ENCODE data around the gene UGDH.
"Not testable (repeated sequence)": the region's sequence is repeated elsewhere in the genome, so short reads cannot be mapped to it uniquely, and the experiment has no call there.

Gene UGDH

DNA sequence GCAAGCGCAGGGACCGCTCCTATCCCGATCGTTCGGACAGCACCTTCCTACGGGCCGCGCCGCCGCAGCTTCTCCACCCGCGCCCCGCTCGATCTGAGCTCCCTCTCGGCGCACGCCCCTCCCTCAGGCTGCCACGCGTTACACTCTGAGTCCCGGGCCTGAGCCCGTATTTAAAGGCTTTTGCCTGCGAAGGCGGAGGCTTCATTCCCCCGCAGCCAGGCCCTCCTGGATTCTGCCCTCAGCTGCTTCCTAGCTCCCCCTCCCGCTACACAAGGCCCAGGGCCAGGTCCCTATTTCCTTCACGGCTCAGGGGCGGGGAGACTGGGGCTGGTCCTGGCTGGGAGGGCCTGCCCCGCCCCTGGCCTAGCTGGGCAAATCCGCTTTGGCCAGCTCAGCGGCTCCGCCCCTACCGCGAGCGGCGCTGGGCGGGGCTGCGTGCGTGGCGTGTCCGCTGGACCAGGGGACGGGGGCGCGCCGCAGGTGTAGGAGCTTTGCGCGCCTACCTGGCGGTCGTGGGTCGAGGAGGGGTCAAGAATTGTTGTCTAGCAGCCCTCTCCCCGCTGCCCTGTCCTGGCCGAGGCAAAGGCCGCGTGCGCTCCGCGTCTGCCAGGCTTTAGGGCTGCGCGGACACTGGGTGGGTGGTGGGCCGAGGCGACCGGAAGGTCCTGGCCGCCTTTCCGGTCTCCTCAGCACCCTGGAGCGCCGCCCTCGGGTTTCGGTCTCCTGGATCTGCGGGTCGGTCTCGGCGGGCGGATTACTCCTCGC is at the start of gene UGDH:
Gene UGDH (minus strand): TSS at position 144 of the 765 bp plus-strand sequence. CDS start 5,927 bp downstream, outside the sequence.
- peaks cover 17% of the 10 kb centered on the region for H3K4me1 Mint-ChIP-seq
- H3K36me3 Mint-ChIP-seq (ENCODE audit: low read depth), result peaks cover 18% of the 10 kb centered on the region
- peaks cover 23% of the 10 kb centered on the region for H3K9me3 Mint-ChIP-seq

DNA sequence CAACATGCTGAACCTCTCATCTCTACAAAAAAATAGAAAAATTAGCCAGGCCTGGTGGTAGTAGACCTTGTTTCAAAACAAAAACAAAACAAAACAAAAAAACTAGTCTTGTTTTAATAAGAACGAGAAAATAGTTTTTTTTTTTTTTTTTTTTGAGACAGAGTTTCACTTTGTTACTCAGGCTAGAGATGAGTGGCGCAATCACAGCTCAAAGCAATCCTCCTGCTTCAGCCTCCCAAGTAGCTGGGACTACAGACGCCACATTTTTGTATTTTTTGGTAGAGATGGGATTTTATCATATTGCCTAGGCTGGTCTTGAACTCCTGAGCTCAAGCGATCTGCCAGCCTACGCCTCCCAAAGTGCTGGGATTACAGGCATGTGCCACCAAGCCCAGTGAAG is 47.7 kb upstream of the UGDH start:
- peaks cover 2% of the 10 kb centered on the region for H3K4me1 Mint-ChIP-seq
- no peaks in the 10 kb centered on the region for H3K36me3 Mint-ChIP-seq (ENCODE audit: low read depth)
- no peak overlapping the region for H3K27ac Mint-ChIP-seq
- no peaks in the 10 kb centered on the region for H3K27me3 Mint-ChIP-seq
- H3K9me3 Mint-ChIP-seq, result no peaks in the 10 kb centered on the region
- DNase-seq (no peak), ATAC-seq (no peak)
- H3K4me3 Mint-ChIP-seq, result no peak overlapping the region

More for the DNA sequence above, at the start of gene UGDH:
- ATAC-seq (peak; percentile 100), DNase-seq (peak; percentile 92)
- Mint-ChIP-seq H3K27ac (peak within 1 kb of the TSS; percentile 93), H3K27me3 (no peaks in the 10 kb centered on the region), H3K4me3 (peak within 1 kb of the TSS; percentile 98)

DNA sequence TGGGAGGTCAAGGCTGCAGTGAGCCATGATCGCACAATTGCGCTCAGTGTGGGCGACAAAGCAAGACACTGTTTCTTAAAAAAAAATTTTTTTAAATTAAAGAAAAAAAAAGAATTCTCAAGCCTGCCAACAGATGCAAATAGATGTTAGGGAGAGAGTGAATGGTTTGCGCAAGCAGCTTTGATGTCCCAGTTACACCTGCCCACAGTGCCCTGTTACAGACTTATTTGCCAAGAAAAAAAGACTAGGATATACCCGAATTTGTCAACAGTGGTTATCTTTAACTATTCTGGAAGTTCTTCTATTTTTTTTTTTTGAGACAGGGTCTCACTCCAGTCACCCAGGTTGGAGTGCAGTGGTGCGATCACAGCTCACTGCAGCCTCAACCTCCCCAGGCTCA is 44.3 kb upstream of the UGDH start:
- Mint-ChIP-seq H3K4me1 (peaks cover 5% of the 10 kb centered on the region), H3K36me3 (ENCODE audit: low read depth) (no peaks in the 10 kb centered on the region), H3K27me3 (no peaks in the 10 kb centered on the region), H3K9me3 (no peaks in the 10 kb centered on the region), H3K4me3 (no peak overlapping the region), H3K27ac (no peak overlapping the region)
- ATAC-seq (no peak), DNase-seq (no peak)

DNA sequence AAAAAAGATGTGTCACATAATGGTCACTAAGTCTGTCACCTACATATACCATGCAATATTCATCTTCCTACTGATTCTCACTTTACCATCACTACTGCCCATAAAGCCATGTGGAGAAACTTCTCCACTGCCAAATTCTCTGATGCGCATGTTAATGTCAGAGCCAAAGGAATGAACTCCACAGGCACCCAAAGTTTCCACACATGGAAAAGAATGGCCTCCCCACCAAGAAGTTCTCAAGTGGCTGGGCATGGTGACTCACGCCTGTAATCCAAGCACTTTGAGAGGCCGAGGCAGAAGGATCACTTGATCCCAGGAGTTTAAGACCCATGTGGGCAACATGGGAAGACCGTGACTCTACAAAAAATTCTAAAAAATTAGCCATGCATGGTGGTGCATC is 43.8 kb upstream of the UGDH start:
- H3K27ac Mint-ChIP-seq, result no peak overlapping the region
- ATAC-seq, result no peak
- H3K4me3 Mint-ChIP-seq, result no peak overlapping the region

DNA sequence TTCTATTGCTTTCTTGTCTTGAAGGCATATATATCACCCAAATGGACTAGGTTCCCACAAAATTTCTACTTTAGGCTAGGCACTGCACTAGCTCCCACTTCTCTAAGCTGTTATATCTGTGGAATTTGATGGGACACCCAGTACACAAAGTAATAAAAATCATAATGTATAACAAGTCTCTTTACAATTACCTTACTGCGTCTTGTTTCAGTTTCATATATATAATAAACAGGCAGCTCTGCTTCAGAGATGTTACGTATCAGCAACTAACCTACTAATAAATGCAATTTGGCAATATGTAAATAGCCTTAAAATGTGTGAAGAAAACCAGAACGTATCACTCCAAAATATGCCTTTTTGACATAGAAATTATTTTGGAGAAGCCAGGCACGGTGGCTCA is 42.0 kb upstream of the UGDH start:
- no peak for ATAC-seq
- H3K4me3 Mint-ChIP-seq, result peak overlapping the region; percentile 26
- H3K27me3 Mint-ChIP-seq, result no peaks in the 10 kb centered on the region
- peaks cover 7% of the 10 kb centered on the region for H3K36me3 Mint-ChIP-seq (ENCODE audit: low read depth)
- H3K9me3 Mint-ChIP-seq, result peaks cover 6% of the 10 kb centered on the region
- H3K4me1 Mint-ChIP-seq, result peaks cover 3% of the 10 kb centered on the region
- no peak for DNase-seq
- no peak overlapping the region for H3K27ac Mint-ChIP-seq

More for the DNA sequence above, 43.8 kb upstream of the UGDH start:
- Mint-ChIP-seq H3K27me3 (no peaks in the 10 kb centered on the region), H3K36me3 (ENCODE audit: low read depth) (peaks cover 3% of the 10 kb centered on the region), H3K4me1 (peaks cover 3% of the 10 kb centered on the region), H3K9me3 (peaks cover 3% of the 10 kb centered on the region)
- no peak for DNase-seq

DNA sequence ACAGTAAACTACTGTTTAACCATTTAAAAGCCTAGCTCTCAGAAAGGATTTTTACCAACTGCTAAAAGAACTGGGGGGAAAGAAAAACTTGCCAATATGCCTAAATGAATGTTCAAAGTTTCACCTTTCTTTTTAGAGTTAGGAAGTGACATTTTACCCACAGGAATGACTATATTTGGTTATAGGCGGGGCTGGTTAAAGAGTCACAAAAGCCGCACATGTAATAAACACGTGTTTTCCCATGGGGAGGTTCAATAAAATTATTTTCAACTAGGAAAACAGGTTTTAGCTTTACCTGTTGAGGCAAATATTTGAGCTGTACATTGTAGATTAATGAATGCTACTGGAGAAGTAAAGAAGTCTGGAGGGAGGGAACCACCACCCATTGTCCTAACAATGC is 41.6 kb upstream of the UGDH start:
- Mint-ChIP-seq H3K27me3 (no peaks in the 10 kb centered on the region), H3K4me1 (peaks cover 3% of the 10 kb centered on the region), H3K4me3 (peak overlapping the region; percentile 26), H3K27ac (no peak overlapping the region), H3K9me3 (peaks cover 6% of the 10 kb centered on the region), H3K36me3 (ENCODE audit: low read depth) (peaks cover 7% of the 10 kb centered on the region)
- no peak for ATAC-seq
- DNase-seq, result no peak

DNA sequence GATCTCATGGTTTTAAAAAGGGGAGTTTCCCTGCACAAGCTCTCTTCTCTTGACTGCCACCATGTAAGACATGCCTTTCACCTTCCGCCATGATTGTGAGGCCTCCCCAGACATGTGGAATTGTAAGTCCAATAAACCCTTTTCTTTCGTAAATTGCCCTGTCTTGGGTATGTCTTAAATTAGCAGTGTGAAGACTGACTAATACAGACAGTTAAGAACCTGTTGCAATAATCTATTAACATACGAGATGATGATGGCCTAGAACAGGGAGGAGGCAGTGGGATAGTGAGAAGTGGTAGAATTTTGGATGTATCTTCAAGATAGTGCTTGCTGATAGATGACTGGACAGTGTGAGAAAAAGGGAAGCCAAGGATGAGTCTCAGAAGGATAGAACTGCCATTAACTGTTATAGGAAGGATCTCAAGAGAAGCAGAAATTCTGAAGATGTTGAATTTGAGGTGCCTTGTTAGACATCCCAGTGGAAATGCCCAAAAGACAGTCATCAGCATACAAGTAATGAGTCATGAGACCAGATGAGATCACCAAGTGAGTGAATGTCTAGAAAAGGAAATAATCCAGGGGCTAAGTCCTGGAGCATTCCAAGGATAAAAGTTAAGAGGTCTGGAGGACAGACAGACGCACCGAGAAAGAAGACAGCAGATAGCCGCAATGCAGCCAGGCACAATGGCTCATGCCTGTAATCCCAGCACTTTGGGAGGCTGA is 38.8 kb upstream of the UGDH start:
- H3K9me3 Mint-ChIP-seq, result peaks cover 6% of the 10 kb centered on the region
- no peak overlapping the region for H3K4me3 Mint-ChIP-seq
- no peak for DNase-seq
- peaks cover 7% of the 10 kb centered on the region for H3K36me3 Mint-ChIP-seq (ENCODE audit: low read depth)
- ATAC-seq, result no peak
- H3K27me3 Mint-ChIP-seq, result no peaks in the 10 kb centered on the region
- H3K27ac Mint-ChIP-seq, result no peak overlapping the region
- H3K4me1 Mint-ChIP-seq, result peaks cover 3% of the 10 kb centered on the region

DNA sequence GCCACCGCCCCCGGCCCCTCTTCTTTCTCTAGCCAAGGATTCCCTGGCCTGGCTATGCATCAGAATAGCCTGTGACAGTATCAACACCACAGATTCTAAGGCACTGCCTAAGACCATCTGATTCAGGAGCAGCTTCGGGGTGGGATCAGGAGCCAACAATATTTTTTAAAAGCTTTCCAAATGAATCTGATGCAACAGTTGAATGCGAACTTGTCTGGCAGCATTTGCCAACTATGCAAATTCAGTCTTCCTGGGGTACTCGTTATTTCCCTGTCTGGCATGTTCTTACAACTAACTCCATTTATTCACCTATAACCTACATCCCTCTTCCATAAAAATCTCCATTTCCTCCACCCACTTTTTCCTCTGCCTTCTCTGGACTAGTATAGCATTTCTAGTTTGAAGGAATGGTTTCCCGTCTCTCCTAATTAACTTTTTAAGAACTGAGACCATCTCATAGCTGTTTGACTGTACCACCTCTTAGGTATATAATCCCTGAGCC is 36.2 kb upstream of the UGDH start:
- Mint-ChIP-seq H3K36me3 (ENCODE audit: low read depth) (peaks cover 7% of the 10 kb centered on the region), H3K27me3 (no peaks in the 10 kb centered on the region), H3K4me1 (peaks cover 3% of the 10 kb centered on the region), H3K27ac (no peak overlapping the region), H3K4me3 (no peak overlapping the region), H3K9me3 (peaks cover 6% of the 10 kb centered on the region)
- DNase-seq (no peak), ATAC-seq (no peak)

DNA sequence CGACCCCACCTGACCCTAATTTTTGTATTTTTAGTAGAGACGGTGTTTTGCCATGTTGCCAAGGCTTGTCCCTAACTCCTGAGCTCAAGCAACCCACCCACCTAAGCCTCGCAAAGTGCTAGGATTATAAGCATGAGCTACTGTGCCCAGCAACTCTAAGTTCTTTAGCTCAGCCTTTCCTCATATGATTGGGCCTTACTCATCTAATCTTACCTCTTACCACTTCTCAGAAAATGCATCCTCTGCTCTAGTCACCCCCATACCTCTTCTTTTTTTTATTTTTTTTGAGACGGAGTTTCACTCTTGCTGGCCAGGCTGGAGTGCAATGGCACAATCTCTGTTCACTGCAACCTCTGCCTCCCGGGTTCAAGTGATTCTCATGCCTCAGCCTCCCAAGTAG is 35.6 kb upstream of the UGDH start:
- no peak for DNase-seq
- Mint-ChIP-seq H3K4me1 (no peaks in the 10 kb centered on the region), H3K27ac (no peak overlapping the region), H3K27me3 (no peaks in the 10 kb centered on the region), H3K4me3 (no peak overlapping the region), H3K36me3 (ENCODE audit: low read depth) (peaks cover 7% of the 10 kb centered on the region), H3K9me3 (peaks cover 6% of the 10 kb centered on the region)
- no peak for ATAC-seq

DNA sequence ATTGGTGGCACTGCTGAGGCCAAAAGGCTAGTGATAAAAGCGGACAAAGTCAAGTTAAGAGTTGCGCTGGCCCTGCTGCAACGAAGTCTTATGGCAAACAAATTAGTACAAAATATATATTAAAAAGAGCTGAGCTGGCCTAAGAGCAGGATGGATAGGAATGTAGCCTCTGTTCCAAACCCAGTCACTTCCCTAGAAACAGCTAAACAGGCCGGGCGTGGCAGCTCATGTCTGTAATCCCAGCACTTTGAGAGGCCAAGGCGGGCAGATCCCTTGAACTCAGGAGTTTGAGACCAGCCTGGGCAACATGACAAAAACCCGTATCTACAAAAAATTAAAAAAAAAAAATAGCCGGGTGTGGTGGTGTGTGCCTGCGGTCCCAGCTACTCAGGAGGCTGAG is 32.4 kb upstream of the UGDH start:
- no peak for DNase-seq
- H3K9me3 Mint-ChIP-seq, result no peaks in the 10 kb centered on the region
- no peak overlapping the region for H3K4me3 Mint-ChIP-seq
- H3K27ac Mint-ChIP-seq, result no peak overlapping the region
- no peaks in the 10 kb centered on the region for H3K36me3 Mint-ChIP-seq (ENCODE audit: low read depth)
- no peak for ATAC-seq
- H3K27me3 Mint-ChIP-seq, result no peaks in the 10 kb centered on the region
- H3K4me1 Mint-ChIP-seq, result no peaks in the 10 kb centered on the region

DNA sequence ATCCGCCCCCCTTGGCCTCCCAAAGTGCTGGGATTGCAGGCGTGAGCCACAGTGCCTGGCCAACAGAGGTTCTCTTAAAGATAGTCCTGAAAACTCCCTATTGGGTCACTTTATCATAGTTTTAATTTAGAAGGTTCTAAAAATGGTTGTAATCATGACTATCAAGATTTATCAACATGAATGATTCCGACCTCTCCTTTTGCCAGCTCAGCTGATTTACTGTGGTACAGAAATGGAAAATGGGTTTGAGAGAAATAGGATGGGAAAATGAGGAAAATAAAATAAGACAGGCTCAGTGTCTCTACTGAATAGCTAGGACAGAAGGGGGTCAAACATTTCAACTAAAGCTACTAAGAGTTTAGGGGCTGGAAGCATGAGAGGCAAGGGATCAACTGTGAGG is 28.2 kb upstream of the UGDH start:
- no peak overlapping the region for H3K4me3 Mint-ChIP-seq
- no peak for DNase-seq

DNA sequence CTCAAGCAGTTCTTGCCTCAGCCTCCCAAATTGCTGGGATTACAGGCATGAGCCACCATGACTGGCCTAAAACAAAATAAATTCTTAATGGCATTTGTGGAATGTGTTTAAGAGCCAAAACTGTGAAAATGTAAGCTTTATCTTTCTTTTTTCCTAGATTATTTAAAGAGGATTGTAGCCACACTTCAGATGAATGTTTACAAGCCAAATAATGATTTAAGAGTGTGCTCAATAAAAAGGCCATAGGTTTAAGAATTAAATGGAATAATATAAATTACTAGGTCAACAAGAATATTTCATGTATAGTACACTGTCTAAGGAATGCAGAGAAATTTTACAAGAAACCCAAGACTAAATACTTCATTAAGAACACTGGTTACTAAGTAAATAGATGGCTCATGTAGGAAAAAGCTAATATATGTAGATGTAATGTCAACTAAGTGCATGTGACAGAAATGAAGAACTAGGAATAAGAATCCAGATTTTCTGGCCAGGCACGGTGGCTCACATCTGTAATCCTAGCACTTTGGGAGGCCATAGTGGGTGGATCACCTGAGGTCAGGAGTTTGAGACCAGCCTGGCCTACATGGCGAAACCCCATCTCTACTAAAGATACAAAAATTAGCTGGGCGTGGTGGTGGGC is 21.3 kb upstream of the UGDH start:
- no peak for DNase-seq
- ATAC-seq, result no peak
- no peaks in the 10 kb centered on the region for H3K4me1 Mint-ChIP-seq
- no peaks in the 10 kb centered on the region for H3K36me3 Mint-ChIP-seq (ENCODE audit: low read depth)
- no peaks in the 10 kb centered on the region for H3K9me3 Mint-ChIP-seq
- H3K4me3 Mint-ChIP-seq, result no peak overlapping the region
- H3K27ac Mint-ChIP-seq, result no peak overlapping the region
- no peaks in the 10 kb centered on the region for H3K27me3 Mint-ChIP-seq

More for the DNA sequence above, 28.2 kb upstream of the UGDH start:
- H3K27ac Mint-ChIP-seq, result no peak overlapping the region
- H3K27me3 Mint-ChIP-seq, result no peaks in the 10 kb centered on the region
- ATAC-seq, result no peak
- H3K9me3 Mint-ChIP-seq, result no peaks in the 10 kb centered on the region
- peaks cover 2% of the 10 kb centered on the region for H3K36me3 Mint-ChIP-seq (ENCODE audit: low read depth)
- H3K4me1 Mint-ChIP-seq, result no peaks in the 10 kb centered on the region

DNA sequence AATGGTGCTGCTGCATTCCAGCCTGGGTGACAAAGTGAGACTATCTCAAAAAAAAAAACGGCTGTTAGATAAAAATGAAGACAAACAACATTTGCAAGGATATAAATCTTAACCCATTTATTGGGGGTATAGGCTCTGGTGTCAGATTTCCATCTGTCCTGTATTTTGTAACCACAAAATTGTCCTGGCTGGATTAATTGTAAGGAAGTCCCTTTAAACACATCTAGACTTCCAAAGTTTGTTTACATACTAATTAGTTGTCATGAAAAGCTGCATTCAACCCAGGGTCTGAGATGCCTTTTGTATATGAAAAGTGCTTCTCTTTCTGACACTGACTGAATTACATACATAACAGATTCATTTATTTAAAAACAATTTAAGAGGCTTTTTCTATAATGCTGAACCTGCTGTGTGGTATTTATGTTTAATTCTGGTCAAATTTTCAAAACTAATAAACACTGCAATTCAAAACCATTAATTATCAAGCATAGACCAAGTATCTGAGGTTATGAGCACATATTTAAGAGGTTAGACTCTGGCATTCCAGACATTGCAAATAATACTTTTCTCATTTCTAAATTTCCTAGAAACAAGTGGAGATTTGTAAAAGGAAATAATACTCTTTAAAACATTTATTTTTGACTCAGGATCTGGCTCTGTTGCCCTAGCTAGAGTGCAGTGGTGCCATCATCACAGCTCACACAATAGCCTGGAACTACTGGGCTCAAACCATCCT is 17.5 kb upstream of the UGDH start:
- no peaks in the 10 kb centered on the region for H3K4me1 Mint-ChIP-seq
- ATAC-seq, result no peak
- H3K4me3 Mint-ChIP-seq, result no peak overlapping the region
- H3K9me3 Mint-ChIP-seq, result no peaks in the 10 kb centered on the region
- no peak for DNase-seq
- no peaks in the 10 kb centered on the region for H3K36me3 Mint-ChIP-seq (ENCODE audit: low read depth)
- no peaks in the 10 kb centered on the region for H3K27me3 Mint-ChIP-seq
- no peak overlapping the region for H3K27ac Mint-ChIP-seq

DNA sequence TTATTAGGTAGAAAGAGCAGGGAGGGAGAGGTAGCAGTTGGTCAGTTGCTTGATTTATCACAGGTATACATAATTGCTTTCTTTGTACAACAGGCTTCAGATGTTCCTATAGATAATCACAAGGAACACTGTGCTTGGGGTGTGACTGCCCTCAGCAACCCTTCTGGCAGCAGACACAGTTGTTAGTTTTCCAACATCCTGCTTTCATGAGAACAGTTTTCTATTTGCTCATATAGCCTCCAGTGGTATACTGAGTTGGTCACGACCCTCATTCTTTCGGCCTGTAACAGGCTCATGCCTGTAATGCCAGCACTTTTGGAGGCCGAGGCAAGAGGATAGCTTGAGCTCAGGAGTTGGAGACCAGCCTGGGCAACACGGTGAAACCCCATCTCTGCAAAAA is 16.8 kb upstream of the UGDH start:
- H3K4me3 Mint-ChIP-seq; H3K4me1 Mint-ChIP-seq; ATAC-seq; H3K27ac Mint-ChIP-seq; H3K9me3 Mint-ChIP-seq; H3K36me3 Mint-ChIP-seq (ENCODE audit: low read depth); DNase-seq; H3K27me3 Mint-ChIP-seq: not testable (repeated sequence)
